Muscle layer of colon (tissue), 2 donors: ENCODE measurements around the gene PNKD.
"Not testable (repeated sequence)": the region's sequence is repeated elsewhere in the genome, so short reads cannot be mapped to it uniquely, and the experiment has no call there.

ENCODE experiments used
- H3K27ac ChIP-seq: one replicate; pipeline ENCODE4 v1.7.0; 2013; ENCODE audit warnings: low read depth, mild to moderate bottlenecking, low read length, moderate library complexity
- H3K27me3 ChIP-seq, 2 donors: one replicate each; pipeline ENCODE4 v1.7.0; 2013; ENCODE audit warnings: low read length in 2 of 2, mild to moderate bottlenecking in 2 of 2; ENCODE audit not compliant: insufficient read depth in 2 of 2, control insufficient read depth in 1 of 2
- H3K36me3 ChIP-seq: one replicate; pipeline ENCODE4 v1.7.0; 2013; ENCODE audit warnings: mild to moderate bottlenecking, low read length; ENCODE audit not compliant: insufficient read depth
- H3K4me1 ChIP-seq: one replicate; pipeline ENCODE4 v1.7.0; 2013; ENCODE audit warnings: mild to moderate bottlenecking, low read length; ENCODE audit not compliant: insufficient read depth
- H3K4me3 ChIP-seq, 2 donors: one replicate each; pipeline ENCODE4 v1.7.0; 2013; ENCODE audit warnings: low read length in 2 of 2, low read depth in 1 of 2, mild to moderate bottlenecking in 1 of 2, moderate library complexity in 1 of 2
- H3K9ac ChIP-seq: one replicate; pipeline ENCODE4 v1.7.0; 2013; ENCODE audit warnings: low read length
- H3K9me3 ChIP-seq: one replicate; pipeline ENCODE4 v1.7.0; 2013; ENCODE audit warnings: mild to moderate bottlenecking, low read length
- donor health status: abdominal sarcoma.
- donor health status: Adenocarcinoma of cecum.

PNKD gene

DNA sequence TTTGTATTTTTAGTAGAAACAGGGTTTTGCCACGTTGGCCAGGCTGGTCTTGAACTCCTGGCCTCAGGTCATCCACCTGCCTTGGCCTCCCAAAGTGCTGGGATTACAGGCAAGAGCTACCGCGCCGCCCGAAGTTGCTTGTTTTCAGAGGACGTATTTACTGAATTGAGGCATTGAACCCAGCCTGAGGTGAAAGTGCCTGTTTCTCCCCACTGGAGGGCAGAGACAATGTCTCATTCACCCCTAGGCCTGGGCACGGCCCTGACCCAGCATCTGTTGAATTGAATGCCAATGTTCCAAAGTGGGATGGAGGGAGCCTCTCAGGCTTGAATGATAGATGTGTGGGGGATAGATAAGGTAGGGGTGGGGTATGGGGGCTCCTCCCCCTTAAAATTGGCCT is 26.5 kb downstream of the PNKD start:
- peaks cover 7% of the 10 kb centered on the region for H3K4me1 ChIP-seq
- H3K4me3 ChIP-seq = no peak overlapping the region
- no peaks in the 10 kb centered on the region for H3K27me3 ChIP-seq
- no peak overlapping the region for H3K9ac ChIP-seq
- H3K36me3 ChIP-seq = no peaks in the 10 kb centered on the region
- no peaks in the 10 kb centered on the region for H3K9me3 ChIP-seq
- H3K27ac ChIP-seq = no peak overlapping the region

DNA sequence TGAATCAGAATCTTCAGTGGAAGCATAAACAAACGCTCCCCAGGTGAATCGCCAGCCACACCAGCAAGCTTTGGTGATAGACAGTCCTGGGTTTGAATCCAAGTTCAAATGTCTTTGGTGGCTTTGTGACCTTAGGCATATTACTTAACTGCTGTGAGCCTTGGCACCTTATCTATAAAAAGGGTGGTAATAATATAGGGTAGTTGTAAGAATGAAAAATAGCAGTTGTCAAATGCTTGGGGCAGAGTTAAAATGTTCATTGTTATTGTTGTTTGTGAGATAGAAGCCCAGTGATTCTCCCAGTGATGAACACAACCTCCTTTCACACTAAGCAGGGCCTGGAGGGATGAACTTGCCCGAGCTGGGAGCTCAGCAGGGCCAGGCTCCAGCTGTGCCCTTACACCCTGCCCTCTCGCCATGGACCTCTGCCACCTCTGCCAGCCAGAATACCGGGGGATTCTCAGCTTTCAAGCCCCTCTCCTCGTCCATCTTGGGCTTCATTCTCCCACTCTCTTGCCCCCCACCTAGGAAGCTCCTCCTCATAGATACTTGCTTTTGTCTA is 28.1 kb downstream of the PNKD start:
- H3K4me1 ChIP-seq = no peaks in the 10 kb centered on the region
- H3K9ac ChIP-seq = no peak overlapping the region
- H3K27me3 ChIP-seq = no peaks in the 10 kb centered on the region
- H3K36me3 ChIP-seq = no peaks in the 10 kb centered on the region
- no peaks in the 10 kb centered on the region for H3K9me3 ChIP-seq
- H3K27ac ChIP-seq = no peak overlapping the region
- H3K4me3 ChIP-seq = no peak overlapping the region

DNA sequence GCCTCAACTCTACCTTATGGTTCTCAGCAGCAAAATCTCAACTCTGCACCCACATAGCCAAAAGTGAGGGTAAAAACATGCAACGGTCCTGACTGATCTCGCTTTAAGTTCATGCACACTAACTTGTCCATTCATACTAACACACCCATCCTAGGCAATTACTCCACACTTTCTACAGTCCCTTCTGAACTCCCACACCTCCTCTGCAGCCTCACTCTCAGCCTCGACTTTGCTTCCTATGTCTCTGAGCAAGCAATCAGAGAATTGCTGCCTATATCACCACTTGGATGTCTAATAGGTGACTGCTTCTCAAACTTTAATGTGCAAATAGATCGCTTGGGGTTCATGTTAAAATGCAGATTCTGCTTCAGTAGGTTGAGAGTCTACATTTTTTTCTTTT is 29.8 kb downstream of the PNKD start:
- H3K36me3 ChIP-seq = no peaks in the 10 kb centered on the region
- H3K27ac ChIP-seq = no peak overlapping the region
- H3K4me1 ChIP-seq = no peaks in the 10 kb centered on the region
- no peaks in the 10 kb centered on the region for H3K9me3 ChIP-seq
- no peak overlapping the region for H3K4me3 ChIP-seq
- H3K9ac ChIP-seq = no peak overlapping the region
- no peaks in the 10 kb centered on the region for H3K27me3 ChIP-seq

DNA sequence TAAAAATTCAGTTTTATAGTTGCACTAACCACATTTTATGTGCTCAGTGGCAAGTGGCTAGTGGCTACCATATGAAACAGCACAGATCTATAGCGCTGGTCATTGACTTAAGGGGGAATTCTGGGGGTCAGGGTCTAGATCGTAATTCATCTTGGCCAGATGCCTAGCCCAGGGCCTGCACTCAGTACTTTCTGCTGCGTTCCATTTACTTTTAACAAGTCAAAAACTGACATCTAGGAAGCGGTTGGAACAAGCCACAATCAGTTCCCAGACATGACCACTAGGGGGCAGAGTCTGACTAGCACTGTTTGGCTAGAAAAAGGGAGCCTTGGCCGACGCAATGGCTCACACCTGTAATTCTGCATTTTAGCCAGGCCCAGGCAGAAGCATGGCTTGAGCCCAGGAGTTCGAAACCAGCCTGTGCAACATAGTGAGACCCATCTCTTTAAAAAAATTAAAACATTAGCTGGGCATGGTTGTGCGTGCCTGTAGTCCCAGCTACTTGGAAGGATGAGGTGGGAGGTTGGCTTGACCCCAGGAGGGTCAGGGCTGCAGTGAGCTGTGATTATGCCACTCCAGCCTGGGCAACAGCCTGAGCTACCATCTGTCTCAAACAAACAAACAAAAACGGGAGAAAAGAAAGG is 31.0 kb downstream of the PNKD start:
- H3K27me3 ChIP-seq = no peaks in the 10 kb centered on the region
- no peak overlapping the region for H3K9ac ChIP-seq
- no peak overlapping the region for H3K4me3 ChIP-seq
- H3K9me3 ChIP-seq = no peaks in the 10 kb centered on the region
- no peaks in the 10 kb centered on the region for H3K36me3 ChIP-seq
- no peak overlapping the region for H3K27ac ChIP-seq
- no peaks in the 10 kb centered on the region for H3K4me1 ChIP-seq

DNA sequence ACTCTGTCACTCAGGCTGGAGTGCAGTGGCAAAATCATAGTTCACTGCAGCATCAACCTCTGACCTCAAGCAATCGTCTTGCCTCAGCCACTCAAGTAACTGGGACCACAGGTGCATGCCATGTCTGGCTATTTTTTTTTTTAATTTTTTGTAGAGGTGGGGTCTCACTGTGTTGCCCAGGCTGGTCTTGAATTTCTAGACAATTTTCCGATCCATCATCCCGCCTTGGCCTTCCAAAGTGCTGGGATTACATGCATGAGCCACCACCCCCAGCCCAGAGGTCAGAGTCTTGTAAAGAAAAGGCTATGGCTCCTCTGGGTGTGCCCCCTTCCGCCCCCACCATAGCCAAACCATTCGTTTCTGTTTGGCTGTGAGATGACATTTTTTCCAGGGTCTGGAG is 35.1 kb downstream of the PNKD start:
- no peaks in the 10 kb centered on the region for H3K9me3 ChIP-seq
- H3K27ac ChIP-seq = no peak overlapping the region
- no peaks in the 10 kb centered on the region for H3K27me3 ChIP-seq
- H3K4me1 ChIP-seq = no peaks in the 10 kb centered on the region
- H3K36me3 ChIP-seq = no peaks in the 10 kb centered on the region
- no peak overlapping the region for H3K9ac ChIP-seq
- H3K4me3 ChIP-seq = no peak overlapping the region

DNA sequence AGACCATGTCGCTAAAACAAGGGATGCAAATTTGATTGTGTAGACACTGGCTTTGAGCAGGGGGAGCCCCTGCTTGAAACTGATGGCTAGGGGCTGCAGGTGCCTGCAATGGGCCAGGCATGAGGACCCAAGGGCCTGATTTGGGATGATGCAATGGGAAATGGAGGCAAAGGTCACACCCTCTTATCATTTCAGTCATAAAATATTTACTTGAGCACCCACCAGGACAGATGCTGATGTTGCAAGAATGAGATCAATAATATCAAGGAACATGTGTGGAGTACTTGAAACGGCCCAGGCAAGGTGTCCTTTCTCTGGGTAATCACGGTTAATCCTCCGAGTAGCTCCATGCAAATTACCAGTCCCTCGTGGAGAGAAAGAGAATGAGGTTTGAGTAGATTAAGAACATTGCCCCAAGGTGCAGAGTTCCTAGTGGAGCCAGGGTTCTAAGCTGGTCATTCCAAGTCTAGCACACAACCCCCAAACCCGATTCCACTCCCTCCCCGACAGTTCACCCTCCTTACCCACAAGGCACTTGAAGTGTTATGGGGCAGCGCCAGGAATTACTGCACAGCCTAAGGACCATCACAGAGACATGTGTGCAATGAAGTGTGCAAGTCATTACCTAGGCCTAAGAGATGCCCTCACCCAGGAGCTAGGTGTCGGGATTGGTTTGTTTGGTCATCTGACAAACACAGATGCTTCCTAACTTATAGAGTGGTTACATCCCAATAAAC is 36.0 kb downstream of the PNKD start:
- no peaks in the 10 kb centered on the region for H3K9me3 ChIP-seq
- no peaks in the 10 kb centered on the region for H3K4me1 ChIP-seq
- no peak overlapping the region for H3K9ac ChIP-seq
- no peaks in the 10 kb centered on the region for H3K36me3 ChIP-seq
- no peak overlapping the region for H3K4me3 ChIP-seq
- no peak overlapping the region for H3K27ac ChIP-seq
- no peaks in the 10 kb centered on the region for H3K27me3 ChIP-seq

DNA sequence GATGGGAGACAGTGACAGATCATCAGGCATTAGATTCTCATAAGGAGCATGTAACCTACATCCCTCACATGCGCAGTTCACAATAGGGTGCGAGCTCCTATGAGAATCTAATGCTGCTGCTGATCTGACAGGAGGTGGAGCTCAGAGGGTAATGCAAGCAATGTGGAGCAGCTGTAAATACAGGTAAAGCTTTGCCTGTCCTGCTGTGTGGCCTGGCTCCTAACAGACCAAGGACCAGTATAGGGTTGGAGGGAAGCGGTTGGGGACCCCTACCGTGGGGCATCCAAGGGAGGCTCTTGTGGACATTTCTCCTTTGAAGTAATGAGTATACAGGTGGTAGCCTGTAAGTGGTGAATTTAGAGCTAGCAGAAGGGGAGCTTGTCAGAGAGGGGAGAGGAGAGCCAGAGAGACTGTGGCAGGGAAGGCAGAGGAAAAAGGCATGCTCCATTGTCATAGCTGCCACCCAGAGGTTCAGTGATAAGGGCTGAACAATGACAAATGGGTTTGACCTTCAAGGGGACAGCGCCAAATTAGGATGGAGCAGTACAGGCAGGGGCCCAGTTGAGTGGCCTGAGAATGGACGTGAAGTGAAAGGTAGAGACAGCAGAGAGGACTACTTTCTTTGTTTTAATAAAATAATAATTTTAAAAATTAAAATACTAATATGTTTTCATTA is 37.2 kb downstream of the PNKD start:
- H3K4me3 ChIP-seq = no peak overlapping the region
- H3K9me3 ChIP-seq = no peaks in the 10 kb centered on the region
- no peaks in the 10 kb centered on the region for H3K27me3 ChIP-seq
- no peaks in the 10 kb centered on the region for H3K4me1 ChIP-seq
- H3K9ac ChIP-seq = no peak overlapping the region
- no peak overlapping the region for H3K27ac ChIP-seq
- no peaks in the 10 kb centered on the region for H3K36me3 ChIP-seq

DNA sequence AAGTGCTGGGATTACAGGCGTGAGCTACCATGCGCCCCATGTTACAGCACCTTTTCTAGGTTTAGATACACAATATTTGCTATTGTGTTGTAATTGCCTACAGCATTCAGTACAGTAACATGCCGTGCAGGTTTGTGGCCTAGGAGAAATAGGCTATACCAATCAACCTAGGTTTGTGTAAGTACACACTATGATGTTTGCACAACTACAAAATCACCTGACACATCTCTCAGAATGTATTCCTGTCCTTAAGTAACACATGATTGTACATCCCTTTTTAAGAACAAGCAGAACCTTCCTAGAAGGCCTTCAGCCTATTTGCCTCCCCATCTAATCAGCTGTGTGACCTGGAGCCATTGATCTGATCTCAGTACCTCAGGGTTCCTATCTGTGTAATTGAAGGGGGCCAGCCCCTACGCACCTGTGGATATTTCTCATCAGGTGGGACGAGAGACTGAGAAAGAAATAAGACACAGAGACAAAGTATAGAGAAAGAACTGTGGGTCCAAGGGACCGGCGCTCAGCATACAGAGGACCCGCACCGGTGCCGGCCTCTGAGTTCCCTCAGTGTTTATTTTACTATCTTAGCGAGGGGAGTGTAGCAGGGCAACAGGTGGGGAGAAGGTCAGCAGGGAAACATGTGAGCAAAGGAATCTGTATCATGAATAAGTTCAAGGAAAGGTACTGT is 40.7 kb downstream of the PNKD start:
- Histone ChIP-seq H3K9me3 (no peaks in the 10 kb centered on the region), H3K4me1 (no peaks in the 10 kb centered on the region), H3K9ac (no peak overlapping the region), H3K27me3 (no peaks in the 10 kb centered on the region), H3K36me3 (no peaks in the 10 kb centered on the region), H3K4me3 (no peak overlapping the region), H3K27ac (no peak overlapping the region)

DNA sequence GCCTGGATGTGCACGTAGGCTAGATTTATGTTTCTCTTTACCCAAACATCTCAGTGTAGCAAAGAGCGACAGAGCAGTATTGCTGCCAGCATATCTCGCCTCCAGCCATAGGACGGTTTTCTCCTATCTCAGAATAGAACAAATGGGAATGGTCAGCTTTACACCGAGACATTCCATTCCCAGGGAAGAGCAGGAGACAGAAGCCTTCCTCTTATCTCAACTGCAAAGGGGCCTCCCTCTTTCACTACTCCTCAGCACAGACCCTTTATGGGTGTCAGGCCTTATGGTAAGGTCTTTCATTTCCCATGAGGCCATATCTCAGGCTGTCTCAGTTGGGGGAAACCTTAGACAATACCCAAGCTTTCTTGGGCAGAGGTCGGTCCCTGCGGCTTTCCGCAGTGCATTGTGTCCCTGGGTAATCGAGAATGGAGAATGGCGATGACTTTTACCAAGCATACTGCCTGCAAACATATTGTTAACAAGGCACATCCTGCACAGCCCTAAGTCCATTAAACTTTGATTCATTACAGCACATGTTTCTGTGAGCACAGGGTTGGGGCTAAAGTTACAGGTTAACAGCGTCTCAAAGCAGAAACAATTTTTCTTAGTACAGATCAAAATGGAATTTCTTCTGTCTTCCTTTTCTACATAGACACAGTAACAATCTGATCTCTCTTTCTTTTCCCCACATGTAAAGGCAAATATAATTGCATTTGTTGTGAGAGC is 41.4 kb downstream of the PNKD start:
- not testable (repeated sequence) for H3K4me3 ChIP-seq, H3K27me3 ChIP-seq, H3K36me3 ChIP-seq, H3K27ac ChIP-seq, H3K4me1 ChIP-seq, H3K9me3 ChIP-seq, H3K9ac ChIP-seq

DNA sequence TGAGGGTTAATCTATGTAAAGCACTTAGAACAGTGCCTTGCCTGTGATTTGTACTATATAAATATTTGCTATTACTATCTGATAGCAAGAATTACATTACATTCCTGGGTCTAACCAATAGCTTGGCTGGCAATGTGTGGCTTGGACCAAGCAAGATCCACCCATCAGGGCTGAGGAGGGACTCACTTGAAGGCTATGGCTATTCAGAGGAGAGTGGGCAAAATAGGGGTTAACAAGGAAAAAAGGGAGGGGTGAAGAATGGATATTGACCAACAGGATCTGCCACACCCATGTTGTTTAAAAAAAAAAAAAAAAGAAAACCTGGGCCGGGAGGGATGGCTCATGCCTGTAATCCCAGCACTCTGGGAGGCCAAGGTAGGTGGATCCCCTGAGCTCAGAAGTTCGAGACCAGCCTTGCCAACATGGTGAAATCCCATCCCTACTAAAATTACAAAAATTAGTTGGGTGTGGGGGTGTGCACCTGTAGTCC is 42.0 kb downstream of the PNKD start:
- H3K27ac ChIP-seq = no peak overlapping the region
- no peak overlapping the region for H3K9ac ChIP-seq
- H3K36me3 ChIP-seq = no peaks in the 10 kb centered on the region
- H3K9me3 ChIP-seq = no peaks in the 10 kb centered on the region
- H3K4me3 ChIP-seq = no peak overlapping the region
- no peaks in the 10 kb centered on the region for H3K4me1 ChIP-seq
- no peaks in the 10 kb centered on the region for H3K27me3 ChIP-seq

DNA sequence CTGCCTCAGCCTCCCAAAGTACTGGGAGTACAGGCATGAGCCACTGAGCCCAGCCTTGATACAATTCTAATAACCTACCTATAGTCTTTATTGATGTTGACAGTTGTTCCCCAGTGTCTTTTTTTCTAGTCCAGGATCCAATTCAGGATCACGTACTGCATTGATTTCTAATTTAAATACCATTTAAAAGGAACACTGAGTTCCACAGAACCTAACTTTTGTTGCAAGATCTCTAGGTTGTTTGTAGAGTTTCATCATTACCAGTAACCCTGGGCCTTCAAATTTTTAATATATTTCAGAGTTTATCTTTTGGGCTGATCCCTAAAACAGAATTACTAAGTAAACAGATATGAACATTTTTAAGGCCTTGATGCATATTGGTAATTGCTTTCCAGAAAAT is 43.0 kb downstream of the PNKD start:
- no peaks in the 10 kb centered on the region for H3K4me1 ChIP-seq
- H3K36me3 ChIP-seq = no peaks in the 10 kb centered on the region
- H3K9ac ChIP-seq = no peak overlapping the region
- no peak overlapping the region for H3K4me3 ChIP-seq
- H3K27ac ChIP-seq = no peak overlapping the region
- no peaks in the 10 kb centered on the region for H3K27me3 ChIP-seq
- no peaks in the 10 kb centered on the region for H3K9me3 ChIP-seq
